Measurements from ENCODE around the gene RRM2.

DNA sequence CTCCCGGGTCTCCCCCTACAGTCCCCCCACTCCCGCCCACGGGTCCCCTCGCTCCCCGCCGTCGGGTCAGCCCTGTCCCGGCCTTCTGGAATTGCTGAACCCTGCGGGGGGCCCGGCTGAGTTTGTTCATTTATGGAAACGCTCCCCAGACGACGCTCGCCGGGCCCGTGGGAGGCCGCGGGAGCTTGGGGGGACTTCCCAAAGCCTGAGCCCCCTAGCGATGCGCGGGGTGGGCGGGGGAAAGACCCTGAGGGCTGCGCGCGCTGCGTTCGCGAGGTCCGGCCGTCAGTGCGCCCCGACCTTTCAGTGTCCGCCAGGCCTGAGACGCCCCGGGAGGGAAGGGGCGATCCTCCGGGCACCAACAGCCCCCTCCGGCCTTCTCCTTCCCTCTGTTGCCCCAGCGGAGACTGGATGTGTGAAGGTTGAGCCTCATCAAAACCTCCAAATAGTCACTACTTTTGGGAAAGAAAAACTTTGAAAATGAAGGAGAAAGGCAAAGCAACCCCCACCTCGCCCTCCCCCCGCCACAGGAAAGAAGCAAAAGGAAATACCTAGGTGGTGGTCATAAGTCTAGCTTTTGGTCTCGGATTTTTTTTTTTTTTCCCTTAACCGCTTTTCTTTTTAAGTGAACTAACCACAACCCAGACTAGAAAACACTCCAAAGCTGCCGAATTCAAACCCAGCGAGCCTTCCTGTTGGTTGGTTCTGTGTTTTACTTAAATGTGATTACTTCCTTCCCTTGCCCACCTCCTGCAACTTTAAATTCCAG is 41.8 kb upstream of the RRM2 start:
- no peak for TF ChIP-seq CTCF (IDR thresholded peaks at IDR 0.05)
- no peak for TF ChIP-seq POLR2A (IDR thresholded peaks at IDR 0.05)

All from ovary (tissue), 3 donors.